SK-N-SH (cell line): ENCODE results near the gene MCM5. TPM values are rescaled to one million over a fixed set of nuclear protein-coding genes. Genes with fewer than 3 reads are reported as not detected.

Source experiments
- CTCF ChIA-PET: fragments of 300-600, 350-600 bp; formaldehyde crosslinking; extraction: SDS; loops from one replicate; lab custom pipeline; 2021; lab: Yijun Ruan, JAX
- POLR2A ChIA-PET: fragments of 350-600 bp; sonication (Branson Sonifier 250); formaldehyde crosslinking; extraction: SDS; loops from one replicate; lab custom pipeline; 2020; ENCODE audit warnings: antibody characterized with exemption, inconsistent platforms; lab: Yijun Ruan, JAX
- DNase-seq: peaks from one replicate; pipeline ENCODE4 v3.0.0; 2012
- H2AFZ ChIP-seq: fragments of 200-600 bp; sonication (generic); 2 replicates; pipeline ENCODE4 v1.8.1; 2016; ENCODE audit warnings: antibody characterized with exemption, mild to moderate bottlenecking, low read depth
- H3F3A ChIP-seq: fragments of 200-600 bp; sonication (generic); replicated peaks from 2 replicates; pipeline ENCODE3; 2016; ENCODE audit warnings: antibody characterized with exemption, mild to moderate bottlenecking; ENCODE audit not compliant: insufficient read depth
- H3K27ac ChIP-seq, 2 experiments: fragments of 200-500 bp in 1 of 2; fragments of 200-600 bp in 1 of 2; sonication (Bioruptor generic) in 1 of 2; sonication (generic), shearing (Covaris generic) in 1 of 2; 2 replicates each; pipeline versions ENCODE4 v1.5.1 to v1.6.1; 2014 to 2016; ENCODE audit warnings: low read depth in 2 of 2, inconsistent platforms in 1 of 2, low read length in 1 of 2, mild to moderate bottlenecking in 1 of 2, mixed read lengths in 1 of 2
- H3K27me3 ChIP-seq: fragments of 200-600 bp; sonication (generic), shearing (Covaris generic); 2 replicates; pipeline ENCODE4 v1.6.1; 2016; ENCODE audit warnings: mixed run types; ENCODE audit not compliant: insufficient read depth
- H3K36me3 ChIP-seq, 2 experiments: fragments of 200-500 bp in 1 of 2; fragments of 200-600 bp in 1 of 2; sonication (Bioruptor generic) in 1 of 2; sonication (generic) in 1 of 2; replicated peaks in 1 of 2; 2 replicates each; pipeline versions ENCODE3 to v1.5.1; 2014 to 2016; ENCODE audit warnings: low read length in 1 of 2, mild to moderate bottlenecking in 1 of 2; ENCODE audit not compliant: insufficient read depth in 2 of 2, control insufficient read depth in 1 of 2
- H3K4me1 ChIP-seq, 2 experiments: fragments of 200-500 bp in 1 of 2; fragments of 200-600 bp in 1 of 2; sonication (Bioruptor generic) in 1 of 2; sonication (generic), shearing (Covaris generic) in 1 of 2; 2 replicates each; pipeline versions ENCODE4 v1.5.1 to v1.6.1; 2014 to 2016; ENCODE audit warnings: low read depth in 1 of 2, low read length in 1 of 2, mixed run types in 1 of 2; ENCODE audit not compliant: insufficient read depth in 2 of 2, control insufficient read depth in 1 of 2
- H3K4me2 ChIP-seq: fragments of 200-600 bp; sonication (generic), shearing (Covaris generic); 2 replicates; pipeline ENCODE4 v1.6.1; 2017; ENCODE audit warnings: mixed run types
- H3K4me3 ChIP-seq, 2 experiments: fragments of 200-500 bp in 1 of 2; fragments of 200-600 bp in 1 of 2; sonication (Bioruptor generic) in 1 of 2; sonication (generic), shearing (Covaris generic) in 1 of 2; 2 replicates each; pipeline versions ENCODE4 v1.5.1 to v1.8.1; 2014 to 2016; ENCODE audit warnings: low read depth in 2 of 2, inconsistent platforms in 1 of 2, low read length in 1 of 2, mild to moderate bottlenecking in 1 of 2, mixed read lengths in 1 of 2, moderate library complexity in 1 of 2
- H3K79me2 ChIP-seq: fragments of 200-600 bp; sonication (generic); 2 replicates; pipeline ENCODE4 v1.8.1; 2017; ENCODE audit warnings: mild to moderate bottlenecking; ENCODE audit not compliant: insufficient read depth
- H3K9ac ChIP-seq: fragments of 200-600 bp; sonication (generic); 2 replicates; pipeline ENCODE4 v1.6.1; 2017; ENCODE audit warnings: mixed run types
- H3K9me2 ChIP-seq: fragments of 200-600 bp; sonication (generic); 2 replicates; pipeline ENCODE4 v1.6.1; 2017; ENCODE audit warnings: mixed run types
- H3K9me3 ChIP-seq: fragments of 200-600 bp; sonication (generic); 2 replicates; pipeline ENCODE4 v1.6.1; 2017; ENCODE audit warnings: mixed run types, mild to moderate bottlenecking, moderate library complexity
- H4K20me1 ChIP-seq: fragments of 200-600 bp; sonication (generic); 2 replicates; pipeline ENCODE4 v1.6.1; 2017; ENCODE audit warnings: mild to moderate bottlenecking, mixed run types; ENCODE audit not compliant: insufficient read depth
- EP300 ChIP-seq, 2 experiments: IDR thresholded peaks; 2 replicates each; pipeline versions ENCODE4 v1.4.0 to v1.6.1; 2012; ENCODE audit warnings: borderline replicate concordance in 1 of 2, low read depth in 1 of 2, low read length in 1 of 2
- FOSL2 ChIP-seq: IDR thresholded peaks from 2 replicates; pipeline ENCODE4 v1.4.0; 2012; ENCODE audit warnings: low read depth, mild to moderate bottlenecking, moderate library complexity, borderline replicate concordance
- JUND ChIP-seq: IDR thresholded peaks from 2 replicates; pipeline ENCODE4 v1.4.0; 2012
- MXI1 ChIP-seq: IDR thresholded peaks from 2 replicates; pipeline ENCODE4 v1.6.1; 2012; ENCODE audit warnings: mild to moderate bottlenecking, low read depth, low read length, improper control_type of control experiment
- RAD21 ChIP-seq: IDR thresholded peaks from 2 replicates; pipeline ENCODE4 v1.6.1; 2012; ENCODE audit warnings: mild to moderate bottlenecking, low read length
- REST ChIP-seq: IDR thresholded peaks from 2 replicates; pipeline ENCODE4 v1.6.1; 2012; ENCODE audit warnings: mild to moderate bottlenecking, low read depth, low read length, moderate library complexity
- SMC3 ChIP-seq: IDR thresholded peaks from 2 replicates; pipeline ENCODE4 v1.6.1; 2012; ENCODE audit warnings: low read depth, low read length, improper control_type of control experiment
- TAF1 ChIP-seq: IDR thresholded peaks from 2 replicates; pipeline ENCODE4 v1.6.1; 2012; ENCODE audit warnings: low read depth, mild to moderate bottlenecking, low read length, moderate library complexity, borderline replicate concordance
- YY1 ChIP-seq: IDR thresholded peaks from 2 replicates; pipeline ENCODE4 v1.4.0; 2012; ENCODE audit warnings: low read depth, mild to moderate bottlenecking
- ZBTB33 ChIP-seq: IDR thresholded peaks from 2 replicates; pipeline ENCODE4 v1.4.0; 2012; ENCODE audit warnings: low read depth, borderline replicate concordance
- WGBS: methylation state at CpG from one replicate; pipeline ENCODE4 v1.1.6; 2017; ENCODE audit warnings: low lambda C conversion rate; 5-methylcytosine and 5-hydroxymethylcytosine counted together
- polyA plus RNA-seq, 3 experiments: library from polyadenylated mRNA; depleted of rRNA; stranded (reverse); fragments of >200 nt; gene quantifications; 2 replicates each; pipeline ENCODE4 v1.2.3, GENCODE V29; 2012

MCM5 gene
- polyA plus RNA-seq, 1 of the 3 experiments (the other 2 are of a cell fraction): 42.9 TPM

GRCh38 chr22:35357883-35358621 is 41.9 kb upstream of the MCM5 start:
- no peak for DNase-seq
- no peaks in the 10 kb centered on the region for H3K9me2 ChIP-seq
- H3K79me2 ChIP-seq: no peaks in the 10 kb centered on the region
- peaks cover 19% of the 10 kb centered on the region for H3F3A ChIP-seq
- no peaks in the 10 kb centered on the region for H4K20me1 ChIP-seq
- CTCF ChIA-PET: interaction anchor here (0.8 to 1.0 kb wide), 2 partner anchors 8 to 19 kb away, joined by 3 to 5 read pairs; no protein-coding TSS in a partner anchor
- H3K9ac ChIP-seq: no peak overlapping the region
- H2AFZ ChIP-seq: no peak overlapping the region
- POLR2A ChIA-PET: interaction anchor here (0.6 kb wide), 1 partner anchor 38 kb away, joined by 4 read pairs; no protein-coding TSS in a partner anchor
- H3K4me1 ChIP-seq: no peaks in the 10 kb centered on the region
- WGBS: 66% methylated on average over 6 of the region's 6 CpGs
- no peaks in the 10 kb centered on the region for H3K27me3 ChIP-seq
- no peak for TF ChIP-seq REST
- peak; percentile 18; the same call in 1 of the 2 replicates for TF ChIP-seq FOSL2
- no peak for TF ChIP-seq MXI1
- no peak for TF ChIP-seq ZBTB33
- 0 out of 2 replicates have a peak, but pooled peaks have one; percentile 9 for TF ChIP-seq JUND
- no peak overlapping the region for H3K4me3 ChIP-seq
- H3K27ac ChIP-seq: no peak overlapping the region
- H3K36me3 ChIP-seq: no peaks in the 10 kb centered on the region
- H3K9me3 ChIP-seq: no peaks in the 10 kb centered on the region
- H3K4me2 ChIP-seq: no peak overlapping the region

- Histone ChIP-seq H3K4me3 (no peak overlapping the region), H3K4me1 (no peaks in the 10 kb centered on the region), H3K4me2 (no peak overlapping the region), H2AFZ (no peak overlapping the region), H3K79me2 (no peaks in the 10 kb centered on the region), H3K36me3 (no peaks in the 10 kb centered on the region), H3K9ac (no peak overlapping the region), H3K9me2 (no peaks in the 10 kb centered on the region), H4K20me1 (no peaks in the 10 kb centered on the region), H3K27me3 (no peaks in the 10 kb centered on the region), H3K9me3 (no peaks in the 10 kb centered on the region), H3K27ac (no peak overlapping the region), H3F3A (peaks cover 16% of the 10 kb centered on the region)
- POLR2A ChIA-PET: interaction anchor here (0.6 kb wide), 1 partner anchor 46 kb away, joined by 3 read pairs; no protein-coding TSS in a partner anchor
- CTCF ChIA-PET: interaction anchor here (1.0 to 1.4 kb wide), 3 partner anchors 8 to 10 kb away, joined by 4 to 5 read pairs (median 5); no protein-coding TSS in a partner anchor
- DNase-seq: no peak
- WGBS: 83% methylated on average over 9 of the region's 9 CpGs
- TF ChIP-seq EP300 (IDR thresholded peaks at IDR 0.05; ENCODE audit: borderline replicate concordance in 1 of 2, low read depth in 1 of 2, low read length in 1 of 2) (no peak), REST (no peak), TAF1 (no peak), YY1 (no peak), SMC3 (no peak), RAD21 (no peak), ZBTB33 (no peak)
Measured at GRCh38 chr22:35359380-35360065, 40.4 kb upstream of the MCM5 start.
